VCaP (cell line): Measurements from ENCODE around the gene NKTR.

Experiments used
- H3K27ac ChIP-seq: fragments of 450-650 bp; 2 replicates; pipeline ENCODE4 v1.5.1; 2017
- CTCF ChIP-seq: fragments of 450-650 bp; conservative IDR thresholded peaks from 2 replicates; pipeline ENCODE4 v1.5.1; 2017; ENCODE audit warnings: mild to moderate bottlenecking, moderate library complexity

Gene NKTR

DNA sequence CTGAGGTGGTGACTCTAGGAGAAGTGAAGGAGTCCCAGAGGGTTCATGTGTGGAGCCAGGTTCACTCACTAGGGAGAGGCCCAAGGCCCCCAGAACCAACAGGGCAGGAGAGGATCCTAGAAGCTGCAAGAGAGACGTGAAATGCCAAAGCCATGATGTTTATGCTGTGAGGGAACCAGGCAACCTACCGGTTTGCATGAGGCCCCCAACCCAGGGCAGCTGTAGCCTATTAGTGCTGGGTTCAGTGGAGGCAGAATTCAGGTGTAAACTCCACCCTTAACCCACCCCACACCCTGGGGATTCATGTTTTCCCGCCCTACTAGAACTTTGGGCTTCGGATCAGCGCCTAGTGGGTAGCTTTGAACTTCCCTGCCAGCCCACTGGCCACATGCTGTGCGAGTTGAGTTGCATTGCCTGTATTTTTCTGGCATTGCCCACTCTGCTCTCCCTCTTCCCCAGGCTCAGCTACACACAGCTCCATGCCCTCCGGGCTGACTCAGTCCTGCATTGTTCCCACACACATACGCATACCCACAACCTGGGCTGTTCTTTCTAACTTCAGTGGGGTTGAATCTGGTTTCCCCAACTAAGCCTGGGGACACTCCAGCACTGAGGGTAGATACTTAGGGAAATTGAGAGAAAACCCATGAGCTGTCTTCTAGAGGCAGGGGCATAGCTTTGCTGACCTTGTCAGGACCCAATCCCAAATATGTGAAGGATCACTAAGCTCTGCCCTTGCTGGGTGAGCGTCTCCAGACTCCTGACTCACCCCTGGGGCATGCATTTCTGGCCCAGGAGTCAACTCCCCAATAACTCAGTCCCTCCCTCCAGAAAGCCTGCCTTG is 51.0 kb downstream of the NKTR start:
- no peak for TF ChIP-seq CTCF

GRCh38 chr3:42652251-42652610 is 51.7 kb downstream of the NKTR start:
- no peak for TF ChIP-seq CTCF
- peak overlapping the region; percentile 83 for H3K27ac ChIP-seq

More for the DNA sequence above, 51.0 kb downstream of the NKTR start:
- peak overlapping the region; percentile 83; the same call in 1 of the 2 replicates for H3K27ac ChIP-seq

- H3K27ac ChIP-seq: peak overlapping the region; percentile 83
These were observed 52.3 kb downstream of the NKTR start for GRCh38 chr3:42652611-42653302.

DNA sequence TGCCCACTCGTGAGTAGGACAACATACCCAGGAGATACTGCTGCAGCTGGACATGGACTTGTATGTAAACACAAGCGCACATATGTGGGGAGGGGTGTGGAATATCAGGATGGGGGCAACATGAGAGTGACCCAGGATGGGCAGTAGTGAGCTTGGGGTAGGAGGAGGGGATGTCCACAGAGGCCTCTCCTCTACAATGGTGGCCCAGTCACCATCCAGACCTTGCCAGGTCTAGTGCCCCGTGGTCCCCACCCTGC is 52.7 kb downstream of the NKTR start:
- H3K27ac ChIP-seq: peak overlapping the region; percentile 83

More at GRCh38 chr3:42652611-42653302, 52.3 kb downstream of the NKTR start:
- no peak for TF ChIP-seq CTCF

GRCh38 chr3:42653560-42654330 is 53.3 kb downstream of the NKTR start, which contains the start of gene ZBTB47:
Gene ZBTB47, plus strand, starts transcription at chr3:42653697. Its CDS starts 4,659 bp downstream, at chr3:42658356.
- no peak for TF ChIP-seq CTCF
- peak within 1 kb of the TSS; percentile 83 for H3K27ac ChIP-seq

More for the DNA sequence above, 52.7 kb downstream of the NKTR start:
- no peak for TF ChIP-seq CTCF

- H3K27ac ChIP-seq: peak overlapping the region; percentile 83
- peak; percentile 33 for TF ChIP-seq CTCF
These were observed 54.1 kb downstream of the NKTR start for GRCh38 chr3:42654331-42655201.
